Panc1 (cell line): ENCODE measurements around the gene CEP63.

ENCODE experiments used
- CTCF ChIP-seq: fragments of 450-650 bp; IDR thresholded peaks from 2 replicates; pipeline ENCODE4 v1.5.1; 2017; ENCODE audit warnings: mild to moderate bottlenecking
- SIN3A ChIP-seq: IDR thresholded peaks from 2 replicates; pipeline ENCODE4 v1.6.1; 2012; ENCODE audit warnings: low read depth, mild to moderate bottlenecking, low read length, moderate library complexity, borderline replicate concordance; ENCODE audit not compliant: insufficient read depth

- TF ChIP-seq CTCF (no peak), SIN3A (no peak)
These were observed 118.1 kb downstream of the CEP63 start for GRCh38 chr3:134603956-134604355.
